Activated CD4-positive, alpha-beta T cell treated with anti-CD3 and anti-CD28 coated beads, Interleukin-2, amount 10 ng/mL, durations not matched to agents 24 days and 14 days (primary cell): ENCODE results near the gene FAN1. TPM values are rescaled to one million over a fixed set of nuclear protein-coding genes. Genes with fewer than 3 reads are reported as not detected.
"Not testable (repeated sequence)": the region's sequence is repeated elsewhere in the genome, so short reads cannot be mapped to it uniquely, and the experiment has no call there.

ENCODE experiments used
- DNase-seq: peaks from one replicate; pipeline ENCODE4 v3.0.0; 2022
- H3K27ac Mint-ChIP-seq: one replicate; pipeline ENCODE4 v1.8.0; 2022; ENCODE audit warnings: mild to moderate bottlenecking, mixed read lengths
- H3K27me3 Mint-ChIP-seq: one replicate; pipeline ENCODE4 v1.8.0; 2022; ENCODE audit warnings: mixed read lengths
- H3K36me3 Mint-ChIP-seq: one replicate; pipeline ENCODE4 v1.8.0; 2022; ENCODE audit warnings: low read depth, mild to moderate bottlenecking, mixed read lengths
- H3K4me1 Mint-ChIP-seq: one replicate; pipeline ENCODE4 v1.8.0; 2021; ENCODE audit warnings: mixed read lengths
- H3K4me3 Mint-ChIP-seq: one replicate; pipeline ENCODE4 v1.8.0; 2022; ENCODE audit warnings: mild to moderate bottlenecking, moderate library complexity, mixed read lengths
- H3K9me3 Mint-ChIP-seq: one replicate; pipeline ENCODE4 v1.8.0; 2021; ENCODE audit warnings: mixed read lengths
- intact Hi-C: fragments of 100-400 bp; cut with micrococcal nuclease; formaldehyde crosslinking; loops from one replicate; pipeline ENCODE4 v1.15.1; 2023
- total RNA-seq: library from RNA; stranded (reverse); gene quantifications from 2 replicates; pipeline ENCODE4 v1.2.3, GENCODE V29; 2022

Gene FAN1
- total RNA-seq: 29.4 and 31.2 TPM in 2 replicates

DNA sequence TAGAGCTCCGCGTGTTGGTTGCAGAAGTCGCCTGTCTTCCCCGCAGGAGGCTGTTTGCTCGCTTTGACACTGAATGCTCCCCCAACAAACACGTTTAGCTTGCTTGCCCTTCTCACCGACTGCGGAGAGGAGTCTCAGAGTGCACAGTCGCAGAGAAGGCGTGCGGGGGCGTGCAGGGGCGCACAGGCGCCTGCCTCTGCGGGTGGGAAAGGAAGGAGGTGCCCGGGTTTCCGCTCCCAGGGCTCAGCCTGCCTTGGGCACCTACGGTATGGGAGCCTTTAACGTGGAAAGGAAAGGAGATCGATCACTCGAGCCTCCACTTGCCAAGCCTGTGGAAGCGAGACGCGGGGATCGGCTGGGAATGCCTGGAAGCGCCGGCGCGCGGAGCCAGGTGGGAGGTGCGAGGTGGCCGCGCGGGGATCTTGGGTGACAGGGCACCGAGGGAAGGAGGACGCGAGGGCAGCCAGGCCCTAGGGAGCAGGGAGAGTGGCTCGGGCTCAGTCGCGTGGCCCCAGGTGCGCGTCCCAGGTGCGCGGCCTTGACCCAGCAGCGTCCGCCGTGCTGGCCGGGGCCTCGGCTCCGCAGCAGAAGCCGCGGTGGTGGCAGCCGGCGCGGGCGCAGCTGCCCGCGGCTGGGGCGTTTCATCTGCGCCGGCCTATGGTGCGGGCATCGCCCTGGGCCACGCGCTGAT, at the start of gene FAN1:
TSS of gene FAN1 (plus strand) at position 419 of the 691 bp plus-strand sequence. CDS start 749 bp downstream, outside the sequence.
- Mint-ChIP-seq H3K4me1 (peaks cover 19% of the 10 kb centered on the region), H3K9me3 (no peaks in the 10 kb centered on the region), H3K27me3 (no peaks in the 10 kb centered on the region), H3K36me3 (peaks cover 35% of the 10 kb centered on the region), H3K27ac (peak within 1 kb of the TSS; percentile 88), H3K4me3 (peak within 1 kb of the TSS; percentile 89)
- intact Hi-C loops: loop anchor here (2.0 to 5.0 kb wide), 2 partner anchors 87 to 276 kb away; partner anchors contain the start of genes ARHGAP11B and MTMR10
- DNase-seq: peak; percentile 93

DNA sequence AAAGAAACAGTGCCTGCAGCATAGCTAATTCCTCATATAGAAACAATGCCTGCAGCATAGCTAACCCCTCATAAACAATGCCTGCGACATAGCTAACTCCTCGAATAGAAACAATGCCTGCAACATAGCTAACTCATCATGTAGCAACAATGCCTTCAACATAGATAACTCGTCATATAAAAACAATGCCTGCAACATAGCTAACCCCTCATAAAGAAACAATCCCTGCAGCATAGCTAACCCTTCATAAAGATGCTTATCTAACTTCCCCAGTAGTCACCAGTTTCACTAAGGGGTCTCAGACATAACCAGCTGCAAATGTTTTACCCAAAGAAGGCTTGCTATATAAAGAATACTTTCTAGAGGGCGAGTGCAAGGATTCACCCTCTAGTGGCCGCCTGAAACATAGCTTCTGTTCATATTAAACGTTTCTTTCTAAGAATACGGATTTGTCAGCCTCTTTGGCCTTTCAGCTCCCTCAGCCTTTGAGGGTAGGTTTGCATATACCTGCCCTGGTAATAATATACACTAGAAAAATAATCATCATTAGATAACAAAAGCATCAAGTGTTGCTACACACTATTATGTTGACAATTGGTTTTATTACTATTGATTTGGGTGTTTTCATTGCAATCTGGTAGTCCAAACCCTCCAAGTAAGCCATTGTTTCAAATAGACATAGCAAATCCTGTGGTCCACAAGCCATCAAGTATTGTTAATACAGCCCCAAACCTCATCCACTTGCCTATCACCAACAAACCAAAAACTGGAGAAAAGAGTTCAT, 44.4 kb upstream of the FAN1 start:
- peak; percentile 69 for DNase-seq
- Mint-ChIP-seq H3K4me1 (no peaks in the 10 kb centered on the region), H3K27me3 (no peaks in the 10 kb centered on the region), H3K27ac (no peak overlapping the region), H3K36me3 (peaks cover 12% of the 10 kb centered on the region), H3K9me3 (no peaks in the 10 kb centered on the region), H3K4me3 (no peak overlapping the region)
- intact Hi-C loops: no loop called here

DNA sequence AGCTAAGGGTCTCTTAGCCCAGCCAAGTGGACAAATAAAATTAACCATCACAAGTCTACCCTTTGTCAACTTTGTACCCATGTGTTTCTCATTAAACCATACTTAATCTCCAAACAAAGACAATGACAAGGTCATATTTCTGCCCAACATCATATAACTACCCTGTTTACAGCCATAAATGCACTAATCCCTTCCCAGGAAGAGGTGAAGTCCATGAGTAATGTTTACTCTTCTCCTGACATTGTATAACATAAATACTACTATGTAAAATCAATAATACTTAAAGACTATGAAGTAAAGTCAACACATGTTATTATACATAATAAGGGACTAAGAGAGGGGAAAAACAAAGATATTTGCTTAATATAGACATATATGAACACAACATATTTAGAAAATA, 38.5 kb upstream of the FAN1 start:
- H3K9me3 Mint-ChIP-seq: no peaks in the 10 kb centered on the region
- H3K4me1 Mint-ChIP-seq: no peaks in the 10 kb centered on the region
- no peak overlapping the region for H3K4me3 Mint-ChIP-seq
- H3K27ac Mint-ChIP-seq: no peak overlapping the region
- no peak for DNase-seq
- H3K27me3 Mint-ChIP-seq: no peaks in the 10 kb centered on the region
- intact Hi-C loops: no loop called here
- peaks cover 9% of the 10 kb centered on the region for H3K36me3 Mint-ChIP-seq

DNA sequence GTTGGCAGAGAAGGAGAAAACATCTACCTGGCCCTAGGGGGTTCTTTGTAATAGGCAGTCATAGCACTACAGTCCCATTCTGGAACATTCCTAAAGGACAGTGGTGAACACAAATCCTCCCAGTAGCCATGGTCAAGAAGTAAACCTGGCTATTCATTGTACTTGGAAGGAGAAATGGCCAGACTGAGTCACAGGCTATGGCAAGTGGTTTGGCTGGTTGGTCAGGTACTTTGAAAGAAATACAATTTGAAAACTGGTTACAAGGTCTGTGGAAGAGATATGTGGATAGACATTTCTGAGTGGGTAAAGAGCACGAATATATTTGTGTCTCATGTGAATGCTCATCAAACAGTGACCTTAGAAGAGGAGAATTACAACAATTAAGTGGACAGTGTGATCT, 33.0 kb upstream of the FAN1 start:
- Mint-ChIP-seq H3K4me1 (peaks cover 7% of the 10 kb centered on the region), H3K9me3 (peaks cover 4% of the 10 kb centered on the region), H3K27ac (no peak overlapping the region), H3K4me3 (no peak overlapping the region), H3K27me3 (no peaks in the 10 kb centered on the region), H3K36me3 (peaks cover 15% of the 10 kb centered on the region)
- intact Hi-C loops: no loop called here
- no peak for DNase-seq

DNA sequence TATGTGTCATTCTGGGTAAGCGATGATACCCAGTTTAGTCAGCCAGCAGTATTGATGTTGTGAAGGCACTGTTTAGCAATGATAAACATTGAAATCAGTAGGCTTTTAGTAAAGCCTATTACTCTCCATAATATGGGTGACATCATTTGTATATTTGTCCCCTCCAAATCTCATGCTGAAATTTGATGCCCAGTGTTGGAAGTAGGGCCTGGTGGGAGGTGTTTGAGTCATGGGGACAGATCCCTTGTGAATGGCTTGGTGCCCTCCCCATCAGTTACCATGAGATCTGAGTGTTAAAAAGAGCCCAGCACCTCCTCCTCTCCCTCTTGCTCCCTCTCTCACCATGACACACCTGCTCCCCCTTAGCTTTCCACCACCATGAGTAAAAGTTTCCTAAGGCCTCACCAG, 31.4 kb upstream of the FAN1 start:
- H3K27ac Mint-ChIP-seq: peak overlapping the region; percentile 77
- peaks cover 7% of the 10 kb centered on the region for H3K4me1 Mint-ChIP-seq
- DNase-seq: no peak
- peaks cover 4% of the 10 kb centered on the region for H3K9me3 Mint-ChIP-seq
- peaks cover 14% of the 10 kb centered on the region for H3K36me3 Mint-ChIP-seq
- H3K27me3 Mint-ChIP-seq: no peaks in the 10 kb centered on the region
- no peak overlapping the region for H3K4me3 Mint-ChIP-seq
- intact Hi-C loops: no loop called here

GRCh38 chr15:30877070-30877469, 26.6 kb upstream of the FAN1 start:
- H3K9me3 Mint-ChIP-seq: no peaks in the 10 kb centered on the region
- peaks cover 10% of the 10 kb centered on the region for H3K4me1 Mint-ChIP-seq
- peaks cover 2% of the 10 kb centered on the region for H3K27me3 Mint-ChIP-seq
- no peak for DNase-seq
- H3K4me3 Mint-ChIP-seq: no peak overlapping the region
- H3K36me3 Mint-ChIP-seq: peaks cover 18% of the 10 kb centered on the region
- no peak overlapping the region for H3K27ac Mint-ChIP-seq
- intact Hi-C loops: no loop called here

- Mint-ChIP-seq H3K4me3 (no peak overlapping the region), H3K27me3 (peaks cover 2% of the 10 kb centered on the region), H3K27ac (no peak overlapping the region), H3K9me3 (no peaks in the 10 kb centered on the region), H3K4me1 (peaks cover 9% of the 10 kb centered on the region), H3K36me3 (peaks cover 22% of the 10 kb centered on the region)
- intact Hi-C loops: no loop called here
- no peak for DNase-seq
Measured at GRCh38 chr15:30878515-30878914, 25.2 kb upstream of the FAN1 start.

GRCh38 chr15:30882849-30883433, 20.8 kb upstream of the FAN1 start:
- H3K9me3 Mint-ChIP-seq: no peaks in the 10 kb centered on the region
- no peak overlapping the region for H3K4me3 Mint-ChIP-seq
- peaks cover 2% of the 10 kb centered on the region for H3K27me3 Mint-ChIP-seq
- H3K4me1 Mint-ChIP-seq: peaks cover 9% of the 10 kb centered on the region
- H3K27ac Mint-ChIP-seq: no peak overlapping the region
- peaks cover 25% of the 10 kb centered on the region for H3K36me3 Mint-ChIP-seq
- DNase-seq: peak; percentile 82
- intact Hi-C loops: no loop called here

DNA sequence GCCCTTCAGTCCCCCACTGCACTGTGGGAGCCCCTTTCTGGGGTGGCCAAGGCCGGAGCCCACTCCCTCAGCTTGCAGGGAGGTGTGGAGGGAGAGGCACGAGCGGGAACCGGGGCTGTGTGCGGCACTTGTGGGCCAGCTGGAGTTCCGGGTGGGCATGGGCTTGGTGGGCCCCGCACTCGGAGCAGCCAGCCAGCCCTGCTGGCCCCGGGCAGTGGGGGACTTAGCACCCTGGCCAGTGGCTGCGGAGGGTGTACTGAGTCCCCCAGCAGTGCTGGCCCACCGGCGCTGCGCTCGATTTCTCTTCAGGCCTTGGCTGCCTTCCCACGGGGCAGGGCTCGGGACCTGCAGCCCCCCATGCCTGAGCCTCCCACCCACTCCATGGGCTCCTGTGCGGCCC, 20.0 kb upstream of the FAN1 start:
- H3K27me3 Mint-ChIP-seq, H3K9me3 Mint-ChIP-seq, DNase-seq, intact Hi-C loops, H3K4me3 Mint-ChIP-seq, H3K4me1 Mint-ChIP-seq, H3K27ac Mint-ChIP-seq: not testable (repeated sequence)
- peaks cover 27% of the 10 kb centered on the region for H3K36me3 Mint-ChIP-seq

- no peak for DNase-seq
- no peaks in the 10 kb centered on the region for H3K9me3 Mint-ChIP-seq
- peaks cover 7% of the 10 kb centered on the region for H3K4me1 Mint-ChIP-seq
- H3K36me3 Mint-ChIP-seq: peaks cover 21% of the 10 kb centered on the region
- intact Hi-C loops: no loop called here
- peaks cover 2% of the 10 kb centered on the region for H3K27me3 Mint-ChIP-seq
- no peak overlapping the region for H3K27ac Mint-ChIP-seq
- no peak overlapping the region for H3K4me3 Mint-ChIP-seq
Measured at GRCh38 chr15:30885814-30886213, 17.9 kb upstream of the FAN1 start.

- no peaks in the 10 kb centered on the region for H3K4me1 Mint-ChIP-seq
- no peak for DNase-seq
- H3K9me3 Mint-ChIP-seq: no peaks in the 10 kb centered on the region
- intact Hi-C loops: no loop called here
- H3K4me3 Mint-ChIP-seq: no peak overlapping the region
- H3K36me3 Mint-ChIP-seq: peaks cover 13% of the 10 kb centered on the region
- no peak overlapping the region for H3K27ac Mint-ChIP-seq
- peaks cover 2% of the 10 kb centered on the region for H3K27me3 Mint-ChIP-seq
Measured at GRCh38 chr15:30889196-30889595, 14.5 kb upstream of the FAN1 start.

- H3K4me3 Mint-ChIP-seq: no peak overlapping the region
- no peaks in the 10 kb centered on the region for H3K9me3 Mint-ChIP-seq
- H3K27ac Mint-ChIP-seq: no peak overlapping the region
- no peaks in the 10 kb centered on the region for H3K27me3 Mint-ChIP-seq
- intact Hi-C loops: no loop called here
- no peak for DNase-seq
- H3K36me3 Mint-ChIP-seq: peaks cover 2% of the 10 kb centered on the region
- H3K4me1 Mint-ChIP-seq: no peaks in the 10 kb centered on the region
Measured at GRCh38 chr15:30895461-30896210, 8.1 kb upstream of the FAN1 start.

GRCh38 chr15:30896211-30896606, 7.5 kb upstream of the FAN1 start:
- no peaks in the 10 kb centered on the region for H3K27me3 Mint-ChIP-seq
- peaks cover 2% of the 10 kb centered on the region for H3K36me3 Mint-ChIP-seq
- DNase-seq: no peak
- intact Hi-C loops: no loop called here
- H3K9me3 Mint-ChIP-seq: no peaks in the 10 kb centered on the region
- no peaks in the 10 kb centered on the region for H3K4me1 Mint-ChIP-seq
- no peak overlapping the region for H3K4me3 Mint-ChIP-seq
- no peak overlapping the region for H3K27ac Mint-ChIP-seq
